ENCODE measurements around the gene RHOT2. TPM values are rescaled to one million over a fixed set of nuclear protein-coding genes. Genes with fewer than 3 reads are reported as not detected.
A peak's percentile ranks its signal among the peaks of the same experiment; 100 is the strongest.

RHOT2 gene
- total and polyA plus RNA-seq, 3 donors from 2014 or later: 77.7 to 176 (median 157) TPM

- H3K4me1 ChIP-seq: peaks cover 38% of the 10 kb centered on the region
- DNase-seq: no peak
- no peak overlapping the region for H3K4me3 ChIP-seq
- TF ChIP-seq CTCF (IDR thresholded peaks at IDR 0.05) (no peak), POLR2A (IDR thresholded peaks at IDR 0.05) (no peak)
- H3K27me3 ChIP-seq: no peaks in the 10 kb centered on the region
- H3K27ac ChIP-seq: no peak overlapping the region
- WGBS, 2 donors: 87 to 90% methylated on average over 14 to 23 of the region's 23 CpGs
- H3K9me3 ChIP-seq: no peaks in the 10 kb centered on the region
- no peaks in the 10 kb centered on the region for H3K36me3 ChIP-seq (ENCODE audit: low read depth, missing control alignments)
- intact Hi-C loops (cut with DNase I; ENCODE audit: low total_unique reads): no loop called here
These were observed 9.0 kb downstream of the RHOT2 start for GRCh38 chr16:676913-677312.

- no peak for TF ChIP-seq POLR2A (IDR thresholded peaks at IDR 0.05)
- no peak for TF ChIP-seq CTCF (IDR thresholded peaks at IDR 0.05)
- Histone ChIP-seq H3K9me3 (no peaks in the 10 kb centered on the region), H3K4me3 (no peak overlapping the region), H3K4me1 (peaks cover 38% of the 10 kb centered on the region), H3K27ac (no peak overlapping the region), H3K27me3 (no peaks in the 10 kb centered on the region), H3K36me3 (ENCODE audit: low read depth, missing control alignments) (no peaks in the 10 kb centered on the region)
- DNase-seq: no peak
- intact Hi-C loops (cut with DNase I; ENCODE audit: low total_unique reads): no loop called here
- 80 to 87% methylated on average over 18 to 57 of the region's 57 CpGs for WGBS, 2 donors
These were observed 9.6 kb downstream of the RHOT2 start for GRCh38 chr16:677316-678190.

- Histone ChIP-seq H3K27ac (peak overlapping the region in 1 of 2 donors; percentile 86), H3K4me3 (no peak overlapping the region), H3K36me3 (ENCODE audit: low read depth, missing control alignments) (no peaks in the 10 kb centered on the region), H3K9me3 (no peaks in the 10 kb centered on the region), H3K4me1 (peaks cover 41% of the 10 kb centered on the region), H3K27me3 (no peaks in the 10 kb centered on the region)
- intact Hi-C loops (cut with DNase I; ENCODE audit: low total_unique reads): no loop called here
- WGBS, 2 donors: 81 to 82% methylated on average over 14 to 21 of the region's 21 CpGs
- no peak for DNase-seq
- no peak for TF ChIP-seq POLR2A (IDR thresholded peaks at IDR 0.05)
- TF ChIP-seq CTCF (IDR thresholded peaks at IDR 0.05): no peak
These were observed 10.4 kb downstream of the RHOT2 start for GRCh38 chr16:678209-678857.

- WGBS, 2 donors: 25 to 38% methylated on average over 8 to 51 of the region's 52 CpGs
- Histone ChIP-seq H3K36me3 (ENCODE audit: low read depth, missing control alignments) (no peaks in the 10 kb centered on the region), H3K27ac (peak overlapping the region; percentile 86 to 96), H3K4me3 (peak overlapping the region; percentile 69 to 85), H3K4me1 (peaks cover 45% of the 10 kb centered on the region), H3K9me3 (no peaks in the 10 kb centered on the region), H3K27me3 (no peaks in the 10 kb centered on the region)
- intact Hi-C loops (cut with DNase I; ENCODE audit: low total_unique reads): no loop called here
- TF ChIP-seq CTCF (IDR thresholded peaks at IDR 0.05): no peak
- DNase-seq: peak; percentile 84
These were observed 11.2 kb downstream of the RHOT2 start for GRCh38 chr16:678858-679813.

All from testis (tissue), 3 donors.